GM11168 (cell line): ENCODE measurements around the gene ETS1.

Experiments
- in situ Hi-C: fragments of 300-500 bp; cut with MboI; formaldehyde crosslinking; loops from one replicate; pipeline ENCODE4 v1.12.0; 2022; ENCODE audit warnings: low sequenced_read_pairs; ENCODE audit not compliant: unreplicated experiment

ETS1 gene

GRCh38 chr11:128575174-128575960 is 12.0 kb downstream of the ETS1 start:
- in situ Hi-C loops = no loop called here

GRCh38 chr11:128574576-128575011 is 12.8 kb downstream of the ETS1 start:
- in situ Hi-C loops = no loop called here

- in situ Hi-C loops = no loop called here
Observed at GRCh38 chr11:128573638-128574037, 13.7 kb downstream of the ETS1 start.

- in situ Hi-C loops = no loop called here
Observed at GRCh38 chr11:128572965-128573364, 14.4 kb downstream of the ETS1 start.

- in situ Hi-C loops = no loop called here
Observed at GRCh38 chr11:128570632-128571031, 16.7 kb downstream of the ETS1 start.

- in situ Hi-C loops = no loop called here
Observed at GRCh38 chr11:128569291-128569690, 18.1 kb downstream of the ETS1 start.

- in situ Hi-C loops = no loop called here
Observed at GRCh38 chr11:128568166-128568778, 19.1 kb downstream of the ETS1 start.

GRCh38 chr11:128567130-128567529 is 20.2 kb downstream of the ETS1 start:
- in situ Hi-C loops = no loop called here

- in situ Hi-C loops = no loop called here
Observed at GRCh38 chr11:128565881-128566280, 21.5 kb downstream of the ETS1 start.

- in situ Hi-C loops = no loop called here
Observed at GRCh38 chr11:128564642-128565245, 22.6 kb downstream of the ETS1 start.

- in situ Hi-C loops = no loop called here
Observed at GRCh38 chr11:128563942-128564641, 23.3 kb downstream of the ETS1 start.

- in situ Hi-C loops = no loop called here
Observed at GRCh38 chr11:128563308-128563707, 24.1 kb downstream of the ETS1 start.

GRCh38 chr11:128559496-128560103 is 27.8 kb downstream of the ETS1 start:
- in situ Hi-C loops = loop anchor here (5.0 kb wide), 1 partner anchor 33 kb away; no protein-coding TSS in a partner anchor

GRCh38 chr11:128555606-128556005 is 31.8 kb downstream of the ETS1 start:
- in situ Hi-C loops = loop anchor here (5.0 kb wide), 1 partner anchor 37 kb away; no protein-coding TSS in a partner anchor

- in situ Hi-C loops = no loop called here
Observed at GRCh38 chr11:128553662-128554362, 33.5 kb downstream of the ETS1 start.

GRCh38 chr11:128552783-128553661 is 34.3 kb downstream of the ETS1 start:
- in situ Hi-C loops = no loop called here

- in situ Hi-C loops = no loop called here
Observed at GRCh38 chr11:128551611-128552335, 35.6 kb downstream of the ETS1 start.

- in situ Hi-C loops = no loop called here
Observed at GRCh38 chr11:128551058-128551457, 36.3 kb downstream of the ETS1 start.
